ENCODE data around the gene MCF2L2. TPM values are rescaled to one million over a fixed set of nuclear protein-coding genes. Genes with fewer than 3 reads are reported as not detected.

The MCF2L2 gene
- total RNA-seq, 2 donors from 2014 or later, result 7.6 to 11.5 TPM

- H3K27ac Mint-ChIP-seq, result no peak overlapping the region
- peaks cover 17 to 28% of the 10 kb centered on the region in 2 donors for H3K36me3 Mint-ChIP-seq (ENCODE audit: insufficient read depth in 2 of 2)
- H3K4me1 Mint-ChIP-seq (ENCODE audit: low read depth), result peaks cover 57% of the 10 kb centered on the region
Observed at GRCh38 chr3:183212096-183212495, 216.3 kb downstream of the MCF2L2 start.

DNA sequence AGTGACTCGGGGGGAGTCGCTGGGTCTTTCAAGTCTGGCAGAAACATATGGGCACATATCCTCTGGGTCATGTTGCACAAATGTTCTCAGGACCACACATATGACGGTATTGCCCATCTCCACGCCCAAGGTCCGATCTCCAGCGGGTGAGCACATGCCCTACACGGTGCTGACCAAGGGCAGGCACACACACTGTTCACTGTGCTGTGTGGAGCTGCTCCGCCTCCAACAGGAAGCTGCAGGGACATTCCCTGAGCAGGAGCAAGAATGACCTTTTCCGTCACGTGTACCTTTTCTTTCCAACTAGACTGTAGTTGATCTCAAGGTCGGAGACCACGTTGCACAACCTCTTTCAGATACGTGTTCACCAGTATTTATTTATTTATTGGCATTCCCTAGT, 217.1 kb downstream of the MCF2L2 start:
- Mint-ChIP-seq H3K4me1 (ENCODE audit: low read depth) (peaks cover 64% of the 10 kb centered on the region), H3K27ac (no peak overlapping the region), H3K4me3 (no peak overlapping the region), H3K36me3 (ENCODE audit: insufficient read depth in 2 of 2) (peaks cover 17 to 31% of the 10 kb centered on the region in 2 donors), H3K9me3 (peaks cover 10 to 17% of the 10 kb centered on the region in 2 donors), H3K27me3 (ENCODE audit: low read depth) (no peaks in the 10 kb centered on the region)
- DNase-seq (no peak), ATAC-seq (replicated peaks in 1 of 2) (no peak)

More at GRCh38 chr3:183212096-183212495, 216.3 kb downstream of the MCF2L2 start:
- no peak for DNase-seq
- Mint-ChIP-seq H3K9me3 (peaks cover 10 to 16% of the 10 kb centered on the region in 2 donors), H3K27me3 (ENCODE audit: low read depth) (no peaks in the 10 kb centered on the region), H3K4me3 (no peak overlapping the region)
- ATAC-seq (replicated peaks in 1 of 2), result no peak

DNA sequence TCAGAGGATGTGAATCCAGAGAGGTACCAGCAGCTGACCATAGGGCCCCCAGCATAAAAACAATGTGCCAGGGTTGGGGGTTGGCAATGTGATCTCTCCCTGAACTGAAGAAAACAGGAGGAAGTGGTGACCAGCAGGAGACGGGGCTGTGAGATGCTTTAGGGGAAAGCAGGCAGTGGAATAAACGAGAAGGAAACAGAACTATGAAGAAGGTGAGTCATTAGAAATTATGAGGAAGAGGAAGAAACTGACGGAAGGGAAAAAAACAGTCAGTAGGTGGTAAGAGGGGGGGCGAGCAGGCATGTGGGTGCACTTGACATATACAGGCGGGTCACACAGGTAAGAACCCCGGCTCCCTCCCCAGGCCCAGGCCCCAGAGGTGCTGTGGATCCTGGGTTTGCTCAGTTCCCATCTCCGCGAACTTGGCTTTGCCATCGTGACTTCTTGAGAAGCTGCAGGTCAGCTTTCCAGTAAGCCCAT, 217.5 kb downstream of the MCF2L2 start:
- peak overlapping the region; percentile 70 for H3K27ac Mint-ChIP-seq
- ATAC-seq (replicated peaks in 1 of 2), result peak; percentile 49 to 68
- peak overlapping the region; percentile 1 to 69 for H3K4me3 Mint-ChIP-seq
- peaks cover 10 to 17% of the 10 kb centered on the region in 2 donors for H3K9me3 Mint-ChIP-seq
- H3K36me3 Mint-ChIP-seq (ENCODE audit: insufficient read depth in 2 of 2), result peaks cover 17 to 33% of the 10 kb centered on the region in 2 donors
- H3K4me1 Mint-ChIP-seq (ENCODE audit: low read depth), result peaks cover 69% of the 10 kb centered on the region
- DNase-seq, result peak in 1 of 2 donors; percentile 34
- H3K27me3 Mint-ChIP-seq (ENCODE audit: low read depth), result no peaks in the 10 kb centered on the region

DNA sequence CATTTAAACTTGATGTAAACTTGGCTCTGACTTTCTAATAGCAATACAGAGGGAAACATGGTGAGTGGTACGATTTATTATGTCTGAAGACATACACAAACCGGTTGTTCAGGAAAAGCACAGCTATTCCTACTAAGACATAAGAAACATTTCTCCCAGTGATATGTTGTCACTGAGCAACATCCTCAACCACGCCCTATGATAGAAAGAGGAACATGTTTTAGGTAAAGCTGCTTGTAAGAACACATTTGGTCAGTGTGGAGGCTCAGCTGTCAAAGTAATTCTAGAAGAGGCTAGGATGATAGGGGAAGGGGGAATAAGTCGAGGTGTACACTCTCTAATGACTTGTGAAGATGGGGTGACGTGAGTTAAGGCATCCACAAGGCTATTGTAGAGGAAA, 218.1 kb downstream of the MCF2L2 start:
- H3K9me3 Mint-ChIP-seq, result peaks cover 10 to 17% of the 10 kb centered on the region in 2 donors
- peaks cover 17 to 33% of the 10 kb centered on the region in 2 donors for H3K36me3 Mint-ChIP-seq (ENCODE audit: insufficient read depth in 2 of 2)
- H3K4me1 Mint-ChIP-seq (ENCODE audit: low read depth), result peaks cover 72% of the 10 kb centered on the region
- H3K27ac Mint-ChIP-seq, result peak overlapping the region; percentile 70
- no peak for ATAC-seq (replicated peaks in 1 of 2)
- H3K4me3 Mint-ChIP-seq, result no peak overlapping the region
- H3K27me3 Mint-ChIP-seq (ENCODE audit: low read depth), result no peaks in the 10 kb centered on the region
- DNase-seq, result no peak

- H3K27ac Mint-ChIP-seq, result no peak overlapping the region
- H3K4me3 Mint-ChIP-seq, result no peak overlapping the region
- peaks cover 13 to 20% of the 10 kb centered on the region in 2 donors for H3K9me3 Mint-ChIP-seq
- H3K27me3 Mint-ChIP-seq (ENCODE audit: low read depth), result no peaks in the 10 kb centered on the region
- peaks cover 20 to 40% of the 10 kb centered on the region in 2 donors for H3K36me3 Mint-ChIP-seq (ENCODE audit: insufficient read depth in 2 of 2)
- DNase-seq (no peak), ATAC-seq (replicated peaks in 1 of 2) (no peak)
- peaks cover 79% of the 10 kb centered on the region for H3K4me1 Mint-ChIP-seq (ENCODE audit: low read depth)
Observed at GRCh38 chr3:183208800-183209199, 219.6 kb downstream of the MCF2L2 start.

- Mint-ChIP-seq H3K27ac (peak overlapping the region; percentile 56), H3K4me1 (ENCODE audit: low read depth) (peaks cover 79% of the 10 kb centered on the region), H3K9me3 (peaks cover 19 to 24% of the 10 kb centered on the region in 2 donors), H3K36me3 (ENCODE audit: insufficient read depth in 2 of 2) (peaks cover 24 to 46% of the 10 kb centered on the region in 2 donors), H3K4me3 (peak overlapping the region in 1 of 2 donors; percentile 19), H3K27me3 (ENCODE audit: low read depth) (no peaks in the 10 kb centered on the region)
- ATAC-seq (replicated peaks in 1 of 2) (peak; percentile 79 to 85), DNase-seq (no peak)
Observed at GRCh38 chr3:183208260-183208659, 220.2 kb downstream of the MCF2L2 start.

- ATAC-seq (replicated peaks in 1 of 2) (no peak), DNase-seq (no peak)
- H3K27me3 Mint-ChIP-seq (ENCODE audit: low read depth), result no peaks in the 10 kb centered on the region
- no peak overlapping the region for H3K27ac Mint-ChIP-seq
- peaks cover 18 to 39% of the 10 kb centered on the region in 2 donors for H3K36me3 Mint-ChIP-seq (ENCODE audit: insufficient read depth in 2 of 2)
- H3K4me3 Mint-ChIP-seq, result no peak overlapping the region
- peaks cover 52% of the 10 kb centered on the region for H3K4me1 Mint-ChIP-seq (ENCODE audit: low read depth)
- peaks cover 11 to 17% of the 10 kb centered on the region in 2 donors for H3K9me3 Mint-ChIP-seq
Observed at GRCh38 chr3:183203670-183204069, 224.7 kb downstream of the MCF2L2 start.

DNA sequence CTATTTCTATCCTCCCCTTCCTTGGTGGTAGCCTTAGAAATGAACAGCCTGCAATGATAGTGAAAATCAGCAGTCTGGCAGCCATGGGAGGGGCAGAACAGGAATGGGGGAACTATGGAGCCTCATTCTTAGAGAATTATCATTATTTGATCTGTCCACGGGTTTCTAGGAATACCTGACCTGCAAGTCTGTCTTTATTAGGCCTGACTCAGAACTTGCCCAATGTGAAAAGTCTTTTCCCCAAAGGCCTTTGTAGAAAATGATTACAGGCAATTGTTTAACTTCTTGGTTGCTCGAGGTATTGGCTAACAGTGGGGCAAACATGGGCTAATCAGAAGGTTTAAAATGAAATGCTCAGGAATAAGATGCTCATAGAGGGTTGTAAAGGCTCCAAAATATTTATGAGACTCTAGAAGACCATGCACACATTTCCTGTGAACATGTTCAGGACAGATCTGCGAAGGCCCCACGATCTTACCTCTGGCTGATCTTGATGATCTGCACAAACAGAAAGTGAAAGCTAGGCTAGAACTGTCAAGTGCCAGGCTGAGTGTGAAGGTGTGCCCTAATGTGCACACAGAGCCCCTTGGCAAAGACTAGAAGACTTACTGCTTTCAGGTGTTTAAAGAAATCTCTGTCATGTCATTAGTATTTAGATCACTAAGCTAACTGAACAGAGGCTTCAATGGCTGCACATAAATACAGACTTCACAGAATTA, 226.3 kb downstream of the MCF2L2 start:
- Mint-ChIP-seq H3K27ac (no peak overlapping the region), H3K27me3 (ENCODE audit: low read depth) (no peaks in the 10 kb centered on the region), H3K36me3 (ENCODE audit: insufficient read depth in 2 of 2) (peaks cover 16 to 40% of the 10 kb centered on the region in 2 donors), H3K4me1 (ENCODE audit: low read depth) (peaks cover 37% of the 10 kb centered on the region), H3K4me3 (peak overlapping the region; percentile 53 to 86), H3K9me3 (peaks cover 11 to 13% of the 10 kb centered on the region in 2 donors)
- DNase-seq (no peak), ATAC-seq (replicated peaks in 1 of 2) (peak; percentile 67 to 84)

DNA sequence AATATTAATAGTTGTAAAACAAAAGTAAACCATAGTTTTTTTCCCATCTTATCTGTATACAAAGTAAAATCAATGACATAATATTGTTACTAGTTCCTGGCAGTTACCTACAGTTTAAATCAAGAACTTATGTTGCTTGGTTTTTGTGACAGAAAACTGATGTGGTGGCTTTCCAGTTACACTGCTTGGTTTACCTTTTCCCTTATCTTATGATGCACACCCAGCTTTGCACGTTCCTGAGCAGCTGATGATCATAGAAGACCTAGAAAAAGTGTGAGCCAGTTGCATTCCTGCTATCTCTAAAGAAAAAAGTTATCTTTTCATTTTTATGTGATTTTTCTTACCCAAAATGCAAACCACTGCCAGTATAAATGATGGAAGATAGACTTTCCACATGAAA, 229.5 kb downstream of the MCF2L2 start:
- H3K27me3 Mint-ChIP-seq (ENCODE audit: low read depth), result no peaks in the 10 kb centered on the region
- no peak overlapping the region for H3K4me3 Mint-ChIP-seq
- DNase-seq, result no peak
- H3K36me3 Mint-ChIP-seq (ENCODE audit: insufficient read depth in 2 of 2), result peaks cover 14 to 31% of the 10 kb centered on the region in 2 donors
- no peak overlapping the region for H3K27ac Mint-ChIP-seq
- ATAC-seq (replicated peaks in 1 of 2), result no peak
- H3K4me1 Mint-ChIP-seq (ENCODE audit: low read depth), result peaks cover 15% of the 10 kb centered on the region
- H3K9me3 Mint-ChIP-seq, result peaks cover 10% of the 10 kb centered on the region in 2 donors

DNA sequence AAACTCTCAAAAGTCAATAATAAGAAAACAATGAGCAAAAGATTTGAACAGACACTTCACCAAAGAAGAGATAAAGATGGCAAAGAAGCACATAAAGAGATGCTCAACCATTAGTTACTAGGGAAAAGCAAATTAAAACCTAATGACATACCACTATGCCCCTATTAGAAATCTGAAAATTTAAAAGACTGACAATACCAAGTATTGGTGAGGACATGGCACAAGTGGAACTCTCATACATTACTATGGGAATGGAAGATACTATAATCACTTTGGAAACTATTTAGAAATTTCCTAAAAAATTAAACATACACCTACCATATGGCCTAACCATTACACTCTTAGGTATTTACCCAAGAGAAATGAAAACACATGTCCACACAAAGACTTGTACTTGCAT, 230.7 kb downstream of the MCF2L2 start:
- peaks cover 9 to 20% of the 10 kb centered on the region in 2 donors for H3K36me3 Mint-ChIP-seq (ENCODE audit: insufficient read depth in 2 of 2)
- ATAC-seq (replicated peaks in 1 of 2) (no peak), DNase-seq (no peak)
- H3K4me1 Mint-ChIP-seq (ENCODE audit: low read depth), result peaks cover 19% of the 10 kb centered on the region
- H3K9me3 Mint-ChIP-seq, result peaks cover 2 to 4% of the 10 kb centered on the region in 2 donors
- H3K27me3 Mint-ChIP-seq (ENCODE audit: low read depth), result no peaks in the 10 kb centered on the region
- no peak overlapping the region for H3K4me3 Mint-ChIP-seq
- H3K27ac Mint-ChIP-seq, result no peak overlapping the region

- no peak for DNase-seq
- Mint-ChIP-seq H3K27ac (no peak overlapping the region), H3K36me3 (ENCODE audit: insufficient read depth in 2 of 2) (peaks cover 0 to 3% of the 10 kb centered on the region in 2 donors)
Observed at GRCh38 chr3:183195266-183195665, 233.2 kb downstream of the MCF2L2 start.

DNA sequence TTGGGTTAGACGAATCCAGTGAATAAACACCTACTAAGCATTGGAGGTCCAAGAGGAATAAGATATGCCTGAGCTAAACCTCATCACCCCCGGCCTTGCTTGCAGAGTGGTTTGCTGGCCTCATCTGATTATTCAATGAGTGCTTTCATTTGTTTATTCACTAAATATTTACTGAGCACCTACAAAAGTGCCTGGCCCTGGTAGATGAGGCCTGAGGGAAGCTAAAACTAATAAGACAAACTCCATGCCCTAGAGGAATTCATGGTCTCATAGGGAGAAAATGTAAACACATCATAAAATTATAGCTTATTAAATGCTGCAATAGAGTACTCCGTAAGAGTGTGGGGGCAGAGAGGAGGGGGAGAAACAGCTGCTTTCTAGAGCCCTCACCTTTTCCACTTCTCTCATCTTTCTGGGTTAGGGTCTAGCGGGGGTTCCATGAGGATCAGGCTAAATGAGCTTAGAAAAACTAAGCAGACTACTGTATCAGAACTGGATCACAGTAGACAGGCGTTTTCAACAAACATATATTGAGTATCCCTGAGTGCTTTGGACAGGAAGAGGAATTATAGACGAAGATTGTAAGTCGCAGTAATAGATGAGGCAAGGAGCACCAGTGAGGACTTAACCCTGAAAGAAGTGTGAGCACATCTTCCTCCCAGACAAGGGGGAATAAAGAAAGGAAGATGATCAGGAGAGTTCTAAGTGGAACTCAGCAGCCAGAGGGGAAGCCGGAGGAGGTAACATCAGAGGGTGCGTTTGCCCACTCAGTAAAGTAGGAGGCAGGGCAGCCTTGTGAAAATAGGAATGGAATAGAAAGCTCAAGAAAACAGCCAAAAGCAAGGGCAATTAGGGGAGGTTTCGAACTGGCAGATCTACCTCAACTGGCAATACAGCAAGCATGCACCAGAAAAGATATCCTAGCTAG, 234.4 kb downstream of the MCF2L2 start:
- ATAC-seq (replicated peaks in 1 of 2) (no peak), DNase-seq (no peak)
- Mint-ChIP-seq H3K9me3 (no peaks in the 10 kb centered on the region), H3K4me3 (no peak overlapping the region), H3K27me3 (ENCODE audit: low read depth) (no peaks in the 10 kb centered on the region), H3K4me1 (ENCODE audit: low read depth) (peaks cover 12% of the 10 kb centered on the region), H3K27ac (no peak overlapping the region), H3K36me3 (ENCODE audit: insufficient read depth in 2 of 2) (peaks cover 0 to 3% of the 10 kb centered on the region in 2 donors)

More at GRCh38 chr3:183195266-183195665, 233.2 kb downstream of the MCF2L2 start:
- no peaks in the 10 kb centered on the region for H3K27me3 Mint-ChIP-seq (ENCODE audit: low read depth)
- no peak for ATAC-seq (replicated peaks in 1 of 2)
- peaks cover 12% of the 10 kb centered on the region for H3K4me1 Mint-ChIP-seq (ENCODE audit: low read depth)
- no peak overlapping the region for H3K4me3 Mint-ChIP-seq
- no peaks in the 10 kb centered on the region for H3K9me3 Mint-ChIP-seq
